H9 (cell line): ENCODE results near the gene POLR2H. TPM values are rescaled to one million over a fixed set of nuclear protein-coding genes. Genes with fewer than 3 reads are reported as not detected.

Source experiments
- DNase-seq: peaks from one replicate; pipeline ENCODE4 v3.0.0-alpha.2; 2017
- H2AFZ ChIP-seq: one replicate; pipeline ENCODE4 v1.6.1; 2013; ENCODE audit warnings: mild to moderate bottlenecking, low read length, control low read depth, moderate library complexity
- H2AK5ac ChIP-seq: 2 replicates; pipeline ENCODE4 v1.6.1; 2013; ENCODE audit warnings: low read length, control low read depth, mixed read lengths; ENCODE audit not compliant: insufficient read length
- H2BK120ac ChIP-seq: one replicate; pipeline ENCODE4 v1.6.1; 2013; ENCODE audit warnings: low read depth, mild to moderate bottlenecking, low read length, control low read depth, inconsistent platforms; ENCODE audit not compliant: poor library complexity, severe bottlenecking
- H2BK12ac ChIP-seq: 2 replicates; pipeline ENCODE4 v1.6.1; 2013; ENCODE audit warnings: low read length, control low read depth, mixed read lengths, low read depth; ENCODE audit not compliant: insufficient read length
- H2BK15ac ChIP-seq: 2 replicates; pipeline ENCODE4 v1.6.1; 2013; ENCODE audit warnings: low read depth, low read length, control low read depth
- H2BK20ac ChIP-seq: one replicate; pipeline ENCODE4 v1.6.1; 2013; ENCODE audit warnings: low read depth, mild to moderate bottlenecking, low read length, control low read depth, inconsistent platforms; ENCODE audit not compliant: poor library complexity, severe bottlenecking
- H2BK5ac ChIP-seq: 2 replicates; pipeline ENCODE4 v1.6.1; 2013; ENCODE audit warnings: low read length, control low read depth, mixed read lengths; ENCODE audit not compliant: insufficient read length
- H3K14ac ChIP-seq: 2 replicates; pipeline ENCODE4 v1.6.1; 2013; ENCODE audit warnings: low read length, control low read depth; ENCODE audit not compliant: insufficient read depth
- H3K18ac ChIP-seq: 2 replicates; pipeline ENCODE4 v1.6.1; 2013; ENCODE audit warnings: low read depth, mild to moderate bottlenecking, mixed read lengths, low read length, control low read depth; ENCODE audit not compliant: insufficient read length
- H3K23ac ChIP-seq: 2 replicates; pipeline ENCODE4 v1.6.1; 2013; ENCODE audit warnings: low read length, control low read depth, mixed read lengths, low read depth; ENCODE audit not compliant: insufficient read length
- H3K23me2 ChIP-seq: 2 replicates; pipeline ENCODE4 v1.6.1; 2013; ENCODE audit warnings: low read depth, mild to moderate bottlenecking, mixed read lengths, low read length, control low read depth; ENCODE audit not compliant: insufficient read length, poor library complexity, severe bottlenecking
- H3K27ac ChIP-seq: 2 replicates; pipeline ENCODE4 v1.5.1; 2013; ENCODE audit warnings: low read length, control low read depth, mixed read lengths, low read depth; ENCODE audit not compliant: insufficient read length
- H3K27me3 ChIP-seq: 2 replicates; pipeline ENCODE4 v1.6.1; 2013; ENCODE audit warnings: low read length, control low read depth, inconsistent platforms; ENCODE audit not compliant: insufficient read depth
- H3K4ac ChIP-seq: 2 replicates; pipeline ENCODE4 v1.6.1; 2013; ENCODE audit warnings: low read depth, mild to moderate bottlenecking, control low read depth, inconsistent platforms, low read length, moderate library complexity
- H3K4me1 ChIP-seq: 2 replicates; pipeline ENCODE4 v1.6.1; 2013; ENCODE audit warnings: low read length, control low read depth, inconsistent platforms; ENCODE audit not compliant: insufficient read depth
- H3K4me2 ChIP-seq: 2 replicates; pipeline ENCODE4 v1.6.1; 2013; ENCODE audit warnings: low read length, control low read depth, mixed read lengths; ENCODE audit not compliant: insufficient read length, insufficient read depth
- H3K56ac ChIP-seq: 2 replicates; pipeline ENCODE4 v1.6.1; 2013; ENCODE audit warnings: low read depth, mild to moderate bottlenecking, mixed read lengths, low read length, control low read depth; ENCODE audit not compliant: insufficient read length
- H3K79me1 ChIP-seq: 2 replicates; pipeline ENCODE4 v1.6.1; 2013; ENCODE audit warnings: low read depth, mild to moderate bottlenecking, moderate library complexity, low read length, control low read depth, inconsistent platforms; ENCODE audit not compliant: insufficient read depth, poor library complexity, severe bottlenecking
- H3K79me2 ChIP-seq: 2 replicates; pipeline ENCODE4 v1.6.1; 2013; ENCODE audit warnings: low read length, control low read depth, inconsistent platforms; ENCODE audit not compliant: insufficient read depth
- H3K9ac ChIP-seq: 2 replicates; pipeline ENCODE4 v1.6.1; 2013; ENCODE audit warnings: low read length, control low read depth, mixed read lengths; ENCODE audit not compliant: insufficient read length; ENCODE audit errors: extremely low read depth
- H3K9me3 ChIP-seq: one replicate; pipeline ENCODE4 v1.6.1; 2013; ENCODE audit warnings: low read depth, low read length, inconsistent platforms; ENCODE audit not compliant: control insufficient read depth
- H3T11ph ChIP-seq: one replicate; pipeline ENCODE4 v1.6.1; 2013; ENCODE audit warnings: mild to moderate bottlenecking, low read length, control low read depth, inconsistent platforms
- H4K20me1 ChIP-seq: one replicate; pipeline ENCODE4 v1.6.1; 2013; ENCODE audit not compliant: control insufficient read depth, insufficient read length, insufficient read depth
- H4K5ac ChIP-seq: 2 replicates; pipeline ENCODE4 v1.6.1; 2013; ENCODE audit warnings: low read depth, mild to moderate bottlenecking, mixed read lengths, low read length, control low read depth; ENCODE audit not compliant: insufficient read length
- H4K8ac ChIP-seq: replicated peaks from 2 replicates; pipeline ENCODE4 v1.6.1; 2013; ENCODE audit warnings: low read length, control low read depth, mixed read lengths, low read depth; ENCODE audit not compliant: insufficient read length
- H4K91ac ChIP-seq: 2 replicates; pipeline ENCODE4 v1.6.1; 2013; ENCODE audit warnings: low read depth, mild to moderate bottlenecking, moderate library complexity, mixed read lengths, low read length, control low read depth; ENCODE audit not compliant: insufficient read length
- H3K27ac Mint-ChIP-seq, 3 experiments: 2 replicates in 2 of 3; 3 replicates in 1 of 3; pipeline ENCODE4 v1.8.0; 2020 to 2021; ENCODE audit warnings: mixed read lengths in 3 of 3, mild to moderate bottlenecking in 1 of 3, moderate library complexity in 1 of 3
- H3K27me3 Mint-ChIP-seq: 2 replicates; pipeline ENCODE4 v1.8.0; 2021; ENCODE audit warnings: low read depth, mild to moderate bottlenecking, moderate library complexity, mixed read lengths
- H3K36me3 Mint-ChIP-seq, 3 experiments: 2 replicates in 2 of 3; 3 replicates in 1 of 3; pipeline ENCODE4 v1.8.0; 2020 to 2021; ENCODE audit warnings: low read depth in 3 of 3, mixed read lengths in 3 of 3; ENCODE audit not compliant: insufficient read depth in 1 of 3
- H3K4me1 Mint-ChIP-seq, 2 experiments: 2 replicates each; pipeline ENCODE4 v1.8.0; 2020; ENCODE audit warnings: mixed read lengths in 2 of 2
- H3K4me3 Mint-ChIP-seq, 2 experiments: 2 replicates in 1 of 2; 3 replicates in 1 of 2; pipeline ENCODE4 v1.8.0; 2020 to 2021; ENCODE audit warnings: mild to moderate bottlenecking in 2 of 2, mixed read lengths in 2 of 2, moderate library complexity in 1 of 2
- H3K9me3 Mint-ChIP-seq, 2 experiments: 2 replicates in 1 of 2; 3 replicates in 1 of 2; pipeline ENCODE4 v1.8.0; 2020; ENCODE audit warnings: mild to moderate bottlenecking in 2 of 2, mixed read lengths in 2 of 2, moderate library complexity in 1 of 2
- CTCF ChIP-seq: fragments of 200-600 bp; sonication (generic); conservative IDR thresholded peaks from 3 replicates; pipeline ENCODE4 v1.8.0; 2021; ENCODE audit warnings: antibody characterized with exemption, mild to moderate bottlenecking
- WGBS: extraction: QIAGEN DNeasy Blood & Tissue Kit; methylation state at CpG from one replicate; pipeline ENCODE4 v1.1.7; 2013; ENCODE audit warnings: missing lambda C conversion rate, low lambda C conversion rate, mixed read lengths; ENCODE audit not compliant: insufficient read length; ENCODE audit errors: extremely low coverage; 5-methylcytosine and 5-hydroxymethylcytosine counted together
- total RNA-seq: library from RNA; stranded (reverse); gene quantifications from 2 replicates; pipeline ENCODE4 v1.2.1, GENCODE V29; 2021

Gene POLR2H
- total RNA-seq, 1 experiment from 2014 or later, result 115 TPM

GRCh38 chr3:184359610-184360009, 1.9 kb upstream of the POLR2H start:
- H2BK12ac ChIP-seq, result no peak overlapping the region
- H3K18ac ChIP-seq, result no peak overlapping the region
- peaks cover 2% of the 10 kb centered on the region; the same call in 1 of the 2 replicates for H3K4me1 ChIP-seq
- no peak overlapping the region for H2BK120ac ChIP-seq
- H3T11ph ChIP-seq, result no peak overlapping the region
- no peak overlapping the region for H3K27ac ChIP-seq
- no peaks in the 10 kb centered on the region; the same call in 1 of the 2 replicates for H3K27me3 ChIP-seq
- peaks cover 25% of the 10 kb centered on the region for H3K23me2 ChIP-seq
- no peak for TF ChIP-seq CTCF
- no peak overlapping the region for H4K5ac ChIP-seq
- no peaks in the 10 kb centered on the region; the same call in 1 of the 2 replicates for H3K79me2 ChIP-seq
- H3K9me3 ChIP-seq, result no peaks in the 10 kb centered on the region
- no peak overlapping the region for H3K14ac ChIP-seq
- no peak overlapping the region for H2BK5ac ChIP-seq
- no peak overlapping the region for H4K91ac ChIP-seq
- H3K56ac ChIP-seq, result no peak overlapping the region
- no peaks in the 10 kb centered on the region; a peak in 1 of 5 replicates for H3K9me3 Mint-ChIP-seq
- H4K8ac ChIP-seq, result no peak overlapping the region
- no CpG with 5 or more reads among the region's 9 CpGs for WGBS
- no peak overlapping the region for H3K23ac ChIP-seq
- H3K9ac ChIP-seq, result no peak overlapping the region
- H3K79me1 ChIP-seq, result no peaks in the 10 kb centered on the region
- no peak for DNase-seq
- no peak overlapping the region for H2AFZ ChIP-seq
- no peak overlapping the region for H2BK15ac ChIP-seq
- no peak overlapping the region for H3K4me2 ChIP-seq
- H3K27ac Mint-ChIP-seq, result peak overlapping the region in 1 of 3 experiments; percentile 15; a peak in 1 of 7 replicates
- H2AK5ac ChIP-seq, result no peak overlapping the region
- peaks cover 2% of the 10 kb centered on the region for H4K20me1 ChIP-seq
- H3K4ac ChIP-seq, result no peak overlapping the region
- H3K4me1 Mint-ChIP-seq, result peaks cover 21 to 26% of the 10 kb centered on the region in 2 experiments
- no peak overlapping the region for H2BK20ac ChIP-seq
- H3K27me3 Mint-ChIP-seq, result peaks cover 8% of the 10 kb centered on the region
- H3K36me3 Mint-ChIP-seq, result peaks cover 18 to 40% (median 35%) of the 10 kb centered on the region in 3 experiments; a peak in 6 of 7 replicates
- peak overlapping the region; percentile 62 to 90; a peak in 4 of 5 replicates for H3K4me3 Mint-ChIP-seq
